Bronchial epithelial cell (primary cell): ENCODE results near the gene SLC22A14. TPM values are rescaled to one million over a fixed set of nuclear protein-coding genes. Genes with fewer than 3 reads are reported as not detected.

Experiments used
- DNase-seq: peaks from one replicate; pipeline ENCODE4 v3.0.0-alpha.2; 2010; ENCODE audit warnings: low read depth
- FAIRE-seq: peaks from 2 replicates; lab custom pipeline; 2011; peaks lifted over from hg19 to GRCh38; lab: Jason Lieb, UNC
- H3K27me3 ChIP-seq: 2 replicates; pipeline ENCODE4 v1.5.1; 2011; ENCODE audit warnings: low read length; ENCODE audit not compliant: control insufficient read depth, insufficient read depth
- H3K36me3 ChIP-seq: 2 replicates; pipeline ENCODE4 v1.5.1; 2011; ENCODE audit warnings: low read length; ENCODE audit not compliant: control insufficient read depth, insufficient read depth
- H3K4me3 ChIP-seq: 2 replicates; pipeline ENCODE4 v1.5.1; 2011; ENCODE audit warnings: mild to moderate bottlenecking, low read depth, low read length, control low read depth
- total RNA-seq: library from RNA; depleted of rRNA; stranded (reverse); fragments of >200 nt; gene quantifications from 2 replicates; pipeline ENCODE4 v1.2.1, GENCODE V29; 2014
- TF ChIP-seq, protein P1 (sequence below): IDR thresholded peaks from 2 replicates; pipeline ENCODE4 v1.5.1; 2011; ENCODE audit warnings: mild to moderate bottlenecking, moderate library complexity, low read length, control low read depth, inconsistent platforms; ENCODE audit not compliant: insufficient read depth, severe bottlenecking

The SLC22A14 gene
- total RNA-seq, 1 donor from 2014 or later: 0.26 TPM

DNA sequence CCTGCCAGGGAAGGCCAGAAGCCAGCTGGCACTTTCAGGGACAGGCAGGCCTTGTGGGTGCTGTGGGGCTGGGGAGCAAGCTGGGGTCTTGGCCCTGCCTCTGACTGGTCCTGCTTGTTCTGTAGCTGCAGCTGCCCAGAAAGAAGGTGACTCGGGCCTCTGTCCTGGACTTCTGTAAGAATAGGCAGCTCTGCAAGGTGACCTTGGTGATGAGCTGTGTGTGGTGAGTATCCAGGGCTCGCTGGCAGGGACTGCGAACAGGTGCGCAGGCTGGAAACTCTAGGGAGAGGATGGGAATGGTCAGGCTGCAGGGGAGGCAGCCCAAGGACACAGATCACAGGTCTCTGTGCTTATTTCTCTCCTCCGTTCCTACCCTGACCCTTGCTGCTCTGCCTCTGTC lies 31.2 kb downstream of the SLC22A14 start:
- no peaks in the 10 kb centered on the region for H3K36me3 ChIP-seq
- DNase-seq (no peak), FAIRE-seq (no peak)
- no peak overlapping the region for H3K4me3 ChIP-seq
- no peaks in the 10 kb centered on the region for H3K27me3 ChIP-seq
- TF ChIP-seq, protein P1, sequence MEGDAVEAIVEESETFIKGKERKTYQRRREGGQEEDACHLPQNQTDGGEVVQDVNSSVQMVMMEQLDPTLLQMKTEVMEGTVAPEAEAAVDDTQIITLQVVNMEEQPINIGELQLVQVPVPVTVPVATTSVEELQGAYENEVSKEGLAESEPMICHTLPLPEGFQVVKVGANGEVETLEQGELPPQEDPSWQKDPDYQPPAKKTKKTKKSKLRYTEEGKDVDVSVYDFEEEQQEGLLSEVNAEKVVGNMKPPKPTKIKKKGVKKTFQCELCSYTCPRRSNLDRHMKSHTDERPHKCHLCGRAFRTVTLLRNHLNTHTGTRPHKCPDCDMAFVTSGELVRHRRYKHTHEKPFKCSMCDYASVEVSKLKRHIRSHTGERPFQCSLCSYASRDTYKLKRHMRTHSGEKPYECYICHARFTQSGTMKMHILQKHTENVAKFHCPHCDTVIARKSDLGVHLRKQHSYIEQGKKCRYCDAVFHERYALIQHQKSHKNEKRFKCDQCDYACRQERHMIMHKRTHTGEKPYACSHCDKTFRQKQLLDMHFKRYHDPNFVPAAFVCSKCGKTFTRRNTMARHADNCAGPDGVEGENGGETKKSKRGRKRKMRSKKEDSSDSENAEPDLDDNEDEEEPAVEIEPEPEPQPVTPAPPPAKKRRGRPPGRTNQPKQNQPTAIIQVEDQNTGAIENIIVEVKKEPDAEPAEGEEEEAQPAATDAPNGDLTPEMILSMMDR: no peak

DNA sequence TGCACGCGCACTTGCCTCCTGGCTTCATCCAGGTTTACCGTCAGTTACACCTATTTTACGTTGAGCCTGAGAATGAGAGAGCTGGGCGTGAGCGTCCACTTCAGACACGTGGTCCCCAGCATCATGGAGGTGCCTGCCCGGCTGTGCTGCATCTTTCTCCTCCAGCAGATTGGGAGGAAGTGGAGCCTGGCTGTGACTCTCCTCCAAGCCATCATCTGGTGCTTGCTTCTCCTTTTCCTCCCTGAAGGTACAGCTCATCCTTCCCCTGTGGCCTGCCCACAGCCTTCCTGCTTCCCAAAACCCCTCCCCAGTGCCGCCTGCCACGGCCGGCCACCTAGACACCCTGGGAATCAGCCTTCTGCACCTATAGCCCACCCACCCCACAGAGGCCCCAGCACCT lies 31.6 kb downstream of the SLC22A14 start:
- FAIRE-seq (no peak), DNase-seq (no peak)
- no peaks in the 10 kb centered on the region for H3K27me3 ChIP-seq
- TF ChIP-seq, protein P1: no peak
- no peak overlapping the region for H3K4me3 ChIP-seq
- no peaks in the 10 kb centered on the region for H3K36me3 ChIP-seq

DNA sequence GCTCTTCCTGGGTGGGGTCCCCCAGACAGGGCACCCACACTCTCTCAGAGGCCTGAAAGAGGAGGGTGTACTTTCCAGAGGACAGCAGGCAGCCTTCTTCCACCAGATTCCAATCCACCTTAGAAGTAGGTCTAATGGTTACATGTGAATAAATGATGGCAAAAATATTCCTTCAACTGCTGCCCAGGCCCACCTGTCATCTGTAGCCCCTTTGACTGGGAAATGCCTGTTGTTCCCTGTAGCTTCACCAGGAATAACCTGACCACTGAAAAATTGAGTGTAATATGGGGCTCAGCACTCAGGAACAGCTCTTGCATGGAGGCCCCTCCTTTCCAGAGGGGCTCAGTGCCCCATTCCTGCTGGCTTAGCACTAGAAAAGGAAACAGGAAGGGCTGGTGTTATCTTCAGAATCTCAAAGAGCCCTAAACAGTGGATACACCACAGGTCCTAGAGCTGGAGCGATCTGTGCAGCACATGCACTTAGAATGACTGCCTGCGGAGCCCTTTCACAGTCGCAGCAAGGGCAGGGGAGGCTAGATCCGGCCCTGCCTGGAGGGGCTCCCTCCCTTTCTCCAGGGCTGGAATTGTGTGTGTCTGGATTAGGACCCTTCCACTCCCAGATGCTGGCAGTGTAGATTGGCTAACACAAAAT lies 32.1 kb downstream of the SLC22A14 start:
- no peaks in the 10 kb centered on the region for H3K36me3 ChIP-seq
- DNase-seq: no peak
- no peak for FAIRE-seq
- TF ChIP-seq, protein P1: no peak
- no peaks in the 10 kb centered on the region for H3K27me3 ChIP-seq
- no peak overlapping the region for H3K4me3 ChIP-seq

DNA sequence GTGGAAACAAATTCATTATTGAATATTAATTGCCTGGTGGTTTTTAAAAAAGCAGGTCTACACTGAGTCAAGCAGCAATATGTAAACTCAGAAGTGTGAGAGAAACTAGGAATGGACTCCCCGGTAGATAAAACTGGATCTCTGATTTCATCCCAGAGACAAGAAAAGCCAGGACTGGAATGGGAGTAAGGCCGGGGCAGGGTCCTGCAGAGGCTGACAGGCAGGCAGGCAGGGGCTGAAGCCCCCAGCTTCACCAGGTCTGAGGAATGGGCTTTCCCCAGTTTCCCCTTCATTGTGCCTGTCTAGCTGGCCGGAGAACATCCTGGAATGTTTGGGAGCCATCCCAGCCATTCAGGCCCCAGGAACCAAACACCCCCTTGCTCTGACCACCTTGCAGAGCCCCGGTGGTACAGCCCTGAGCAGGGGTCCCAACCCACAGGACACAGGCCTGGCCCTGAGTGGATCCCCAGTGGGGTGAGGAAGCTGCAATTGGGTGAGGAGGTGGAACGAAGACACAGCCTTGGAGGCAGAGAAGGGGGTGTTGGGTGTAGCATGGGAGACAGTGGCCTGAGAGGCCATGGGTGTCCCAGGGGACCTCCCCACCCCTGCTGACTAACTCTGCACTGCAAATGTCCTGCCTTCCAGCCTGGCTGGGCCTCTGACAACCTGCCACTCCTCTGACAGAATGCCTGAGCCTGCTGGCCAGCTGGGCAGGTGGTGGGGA lies 32.8 kb downstream of the SLC22A14 start:
- DNase-seq (no peak), FAIRE-seq (no peak)
- TF ChIP-seq, protein P1: no peak
- Histone ChIP-seq H3K36me3 (no peaks in the 10 kb centered on the region), H3K4me3 (no peak overlapping the region), H3K27me3 (no peaks in the 10 kb centered on the region)

DNA sequence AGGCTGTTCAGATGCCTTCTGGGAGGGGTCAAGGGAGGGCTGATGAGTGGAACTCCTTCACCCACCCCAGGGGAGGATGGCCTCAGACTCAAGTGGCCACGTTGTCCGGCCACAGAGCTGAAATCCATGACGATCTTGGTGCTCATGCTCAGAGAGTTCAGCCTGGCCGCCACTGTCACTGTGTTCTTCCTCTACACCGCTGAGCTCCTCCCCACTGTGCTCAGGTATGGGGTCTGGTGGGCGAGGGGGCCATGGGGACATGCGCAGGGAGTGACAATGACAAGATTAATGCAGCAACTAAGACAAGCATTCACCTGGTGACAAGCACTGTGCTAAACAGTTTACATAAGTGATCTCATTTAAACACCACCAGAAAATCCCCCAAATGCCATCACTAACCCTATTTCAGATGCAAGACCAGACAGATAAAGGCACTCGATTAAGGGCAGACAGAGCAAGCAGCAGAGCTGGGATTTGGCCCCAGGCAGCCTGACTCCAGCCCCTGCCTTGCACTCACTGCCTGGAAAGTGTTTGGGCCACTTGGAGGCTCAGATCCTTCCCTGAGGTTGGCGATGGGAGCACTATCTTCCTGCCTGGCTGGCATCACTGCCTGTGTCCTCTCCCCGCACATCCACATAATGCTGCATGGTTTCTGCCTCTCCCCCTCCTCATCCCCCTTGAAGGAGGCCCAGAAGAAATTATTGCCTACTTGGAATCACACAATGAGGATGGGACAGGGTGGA lies 33.6 kb downstream of the SLC22A14 start:
- no peak overlapping the region for H3K4me3 ChIP-seq
- FAIRE-seq: peak; percentile 28
- DNase-seq: no peak
- TF ChIP-seq, protein P1: no peak
- H3K36me3 ChIP-seq: no peaks in the 10 kb centered on the region
- H3K27me3 ChIP-seq: no peaks in the 10 kb centered on the region
